ENCODE measurements around the gene FOXN3. TPM values are rescaled to one million over a fixed set of nuclear protein-coding genes. Genes with fewer than 3 reads are reported as not detected.

Gene FOXN3
- total RNA-seq, 1 experiment from 2014 or later: 125 TPM

DNA sequence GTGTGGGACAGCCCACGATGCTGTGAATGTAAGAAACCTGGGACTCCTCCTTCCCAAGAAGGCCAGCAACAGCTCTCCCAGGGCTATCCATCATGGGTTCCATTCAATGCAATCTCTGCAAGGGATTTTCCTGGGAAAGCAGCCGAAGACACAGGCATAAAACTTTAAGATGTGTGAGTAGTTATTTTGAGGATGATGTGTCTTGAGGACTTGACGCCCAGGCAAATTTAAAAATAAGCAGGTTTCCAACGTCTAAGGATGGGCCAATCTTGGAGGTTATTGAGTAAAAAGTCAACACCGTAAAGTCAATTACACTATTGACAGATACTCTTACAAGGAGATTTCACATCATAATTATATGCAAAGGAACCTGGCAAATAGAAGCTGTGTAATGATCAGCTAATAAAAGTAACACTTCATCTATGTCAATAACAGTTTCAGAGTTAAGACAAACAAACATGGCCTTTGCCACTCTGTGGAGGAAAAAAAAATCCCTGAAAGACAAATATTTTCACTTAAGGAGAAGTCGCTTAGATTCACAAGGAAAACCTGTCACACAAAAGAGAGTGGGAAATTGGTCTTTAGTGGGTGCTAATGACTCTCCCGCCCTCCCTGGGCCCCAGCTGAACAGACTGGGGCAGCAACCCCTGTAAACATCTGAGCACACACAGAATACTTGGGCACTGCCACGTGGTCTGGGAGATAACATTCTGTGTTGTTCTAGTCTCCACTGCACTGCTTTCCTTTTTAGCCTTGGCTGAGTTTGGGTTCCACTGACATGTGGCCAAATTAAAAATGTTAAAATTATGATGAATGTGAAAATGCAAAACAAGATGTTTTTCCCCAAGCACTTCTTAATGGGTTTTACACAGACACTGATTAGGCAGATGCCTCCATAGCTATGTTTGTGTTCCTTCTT lies 240.9 kb downstream of the FOXN3 start:
- Histone ChIP-seq H3K79me1 (ENCODE audit: insufficient read depth, low read depth, low read length, poor library complexity, severe bottlenecking) (no peaks in the 10 kb centered on the region), H2AFZ (ENCODE audit: low read length) (no peak overlapping the region), H2BK20ac (ENCODE audit: low read depth, low read length, poor library complexity, severe bottlenecking) (no peak overlapping the region), H2AK5ac (ENCODE audit: insufficient read length, low read length) (no peak overlapping the region), H3K79me2 (ENCODE audit: insufficient read depth, low read length) (no peaks in the 10 kb centered on the region), H4K5ac (ENCODE audit: insufficient read length, low read depth, low read length) (no peak overlapping the region), H2BK5ac (ENCODE audit: insufficient read length, low read length) (no peak overlapping the region), H2BK120ac (ENCODE audit: low read depth, low read length, poor library complexity, severe bottlenecking) (no peak overlapping the region), H2BK12ac (ENCODE audit: insufficient read length, low read depth, low read length) (no peak overlapping the region), H3K9ac (ENCODE audit: extremely low read depth, insufficient read length, low read length) (no peak overlapping the region), H3K18ac (ENCODE audit: insufficient read length, low read depth, low read length) (no peak overlapping the region), H2BK15ac (ENCODE audit: low read depth, low read length) (no peak overlapping the region), H3K23me2 (ENCODE audit: insufficient read length, low read depth, low read length, poor library complexity, severe bottlenecking) (no peaks in the 10 kb centered on the region), H3K56ac (ENCODE audit: insufficient read length, low read depth, low read length) (no peak overlapping the region), H3K4me2 (ENCODE audit: insufficient read depth, insufficient read length, low read length) (no peak overlapping the region), H3K23ac (ENCODE audit: insufficient read length, low read depth, low read length) (no peak overlapping the region), H4K91ac (ENCODE audit: insufficient read length, low read depth, low read length) (no peak overlapping the region), H3T11ph (ENCODE audit: low read length) (no peak overlapping the region), H3K4ac (ENCODE audit: low read depth, low read length) (no peak overlapping the region), H3K9me3 (ENCODE audit: control insufficient read depth, low read depth, low read length) (no peaks in the 10 kb centered on the region), H3K27ac (ENCODE audit: insufficient read length, low read depth, low read length) (no peak overlapping the region), H3K4me1 (ENCODE audit: insufficient read depth, low read length) (no peaks in the 10 kb centered on the region; the same call in 1 of the 2 replicates), H4K8ac (replicated peaks; ENCODE audit: insufficient read length, low read depth, low read length) (no peak overlapping the region), H3K27me3 (ENCODE audit: insufficient read depth, low read length) (no peaks in the 10 kb centered on the region), H3K14ac (ENCODE audit: insufficient read depth, low read length) (no peak overlapping the region), H4K20me1 (ENCODE audit: control insufficient read depth, insufficient read depth, insufficient read length) (no peaks in the 10 kb centered on the region)
- TF ChIP-seq, protein P1, sequence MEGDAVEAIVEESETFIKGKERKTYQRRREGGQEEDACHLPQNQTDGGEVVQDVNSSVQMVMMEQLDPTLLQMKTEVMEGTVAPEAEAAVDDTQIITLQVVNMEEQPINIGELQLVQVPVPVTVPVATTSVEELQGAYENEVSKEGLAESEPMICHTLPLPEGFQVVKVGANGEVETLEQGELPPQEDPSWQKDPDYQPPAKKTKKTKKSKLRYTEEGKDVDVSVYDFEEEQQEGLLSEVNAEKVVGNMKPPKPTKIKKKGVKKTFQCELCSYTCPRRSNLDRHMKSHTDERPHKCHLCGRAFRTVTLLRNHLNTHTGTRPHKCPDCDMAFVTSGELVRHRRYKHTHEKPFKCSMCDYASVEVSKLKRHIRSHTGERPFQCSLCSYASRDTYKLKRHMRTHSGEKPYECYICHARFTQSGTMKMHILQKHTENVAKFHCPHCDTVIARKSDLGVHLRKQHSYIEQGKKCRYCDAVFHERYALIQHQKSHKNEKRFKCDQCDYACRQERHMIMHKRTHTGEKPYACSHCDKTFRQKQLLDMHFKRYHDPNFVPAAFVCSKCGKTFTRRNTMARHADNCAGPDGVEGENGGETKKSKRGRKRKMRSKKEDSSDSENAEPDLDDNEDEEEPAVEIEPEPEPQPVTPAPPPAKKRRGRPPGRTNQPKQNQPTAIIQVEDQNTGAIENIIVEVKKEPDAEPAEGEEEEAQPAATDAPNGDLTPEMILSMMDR (conservative IDR thresholded peaks at IDR 0.05): no peak
- Mint-ChIP-seq H3K36me3 (ENCODE audit: insufficient read depth in 1 of 3, low read depth in 3 of 3) (peaks cover 54 to 80% (median 58%) of the 10 kb centered on the region in 3 experiments), H3K4me1 (peaks cover 5% of the 10 kb centered on the region in 2 experiments), H3K27ac (no peak overlapping the region), H3K27me3 (ENCODE audit: low read depth) (no peaks in the 10 kb centered on the region), H3K9me3 (peaks cover 16 to 23% of the 10 kb centered on the region in 2 experiments), H3K4me3 (no peak overlapping the region)
- no CpG with 5 or more reads among the region's 8 CpGs for WGBS (ENCODE audit: extremely low coverage, insufficient read length, low lambda C conversion rate)
- DNase-seq: no peak
